Prostate gland (tissue), 2 donors: ENCODE results near the gene ADAMTS3.

Source experiments
- POLR2A ChIP-seq: fragments of 450-650 bp; IDR thresholded peaks from one replicate; pipeline ENCODE4 v1.6.1; 2016; ENCODE audit warnings: antibody characterized with exemption, mild to moderate bottlenecking
- POLR2AphosphoS5 ChIP-seq: sonication (generic); formaldehyde crosslinking; IDR thresholded peaks from one replicate; pipeline ENCODE4 v1.6.1; 2017; ENCODE audit warnings: antibody characterized with exemption
- TF ChIP-seq, protein P1 (sequence below), 4 experiments: fragments of 200-600 bp in 2 of 4; fragments of 450-650 bp in 2 of 4; sonication (generic) in 2 of 4; IDR thresholded peaks; 1 replicate in 3 of 4; 2 replicates in 1 of 4; pipeline ENCODE4 v1.5.1; 2016 to 2019; ENCODE audit warnings: antibody characterized with exemption in 4 of 4, mild to moderate bottlenecking in 2 of 4, moderate library complexity in 2 of 4

DNA sequence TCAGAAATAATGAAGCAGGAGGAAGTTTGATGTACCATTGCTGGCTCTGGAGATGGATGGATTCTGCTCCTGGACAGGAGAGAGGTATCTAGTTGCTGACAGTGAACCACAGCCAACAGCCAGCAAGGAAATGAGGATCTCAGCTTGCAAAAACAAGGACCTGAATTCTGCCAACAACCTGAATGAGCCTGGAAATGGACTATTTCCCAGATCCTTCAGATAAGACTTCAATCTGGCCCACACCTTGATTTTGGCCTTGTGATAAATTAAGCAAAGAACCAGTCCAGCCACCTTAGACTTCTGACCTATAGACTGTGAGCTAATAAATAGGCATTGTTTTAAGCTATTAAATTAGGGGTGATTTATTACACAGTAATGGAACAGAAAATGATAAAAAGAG lies 220.3 kb downstream of the ADAMTS3 start:
- TF ChIP-seq, protein P1, sequence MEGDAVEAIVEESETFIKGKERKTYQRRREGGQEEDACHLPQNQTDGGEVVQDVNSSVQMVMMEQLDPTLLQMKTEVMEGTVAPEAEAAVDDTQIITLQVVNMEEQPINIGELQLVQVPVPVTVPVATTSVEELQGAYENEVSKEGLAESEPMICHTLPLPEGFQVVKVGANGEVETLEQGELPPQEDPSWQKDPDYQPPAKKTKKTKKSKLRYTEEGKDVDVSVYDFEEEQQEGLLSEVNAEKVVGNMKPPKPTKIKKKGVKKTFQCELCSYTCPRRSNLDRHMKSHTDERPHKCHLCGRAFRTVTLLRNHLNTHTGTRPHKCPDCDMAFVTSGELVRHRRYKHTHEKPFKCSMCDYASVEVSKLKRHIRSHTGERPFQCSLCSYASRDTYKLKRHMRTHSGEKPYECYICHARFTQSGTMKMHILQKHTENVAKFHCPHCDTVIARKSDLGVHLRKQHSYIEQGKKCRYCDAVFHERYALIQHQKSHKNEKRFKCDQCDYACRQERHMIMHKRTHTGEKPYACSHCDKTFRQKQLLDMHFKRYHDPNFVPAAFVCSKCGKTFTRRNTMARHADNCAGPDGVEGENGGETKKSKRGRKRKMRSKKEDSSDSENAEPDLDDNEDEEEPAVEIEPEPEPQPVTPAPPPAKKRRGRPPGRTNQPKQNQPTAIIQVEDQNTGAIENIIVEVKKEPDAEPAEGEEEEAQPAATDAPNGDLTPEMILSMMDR (IDR thresholded peaks at IDR 0.05) = no peak
- TF ChIP-seq POLR2AphosphoS5 (no peak), POLR2A (no peak)
